K562 (cell line): ENCODE measurements around the gene IMPA2. TPM values are rescaled to one million over a fixed set of nuclear protein-coding genes. Genes with fewer than 3 reads are reported as not detected.
A peak's percentile ranks its signal among the peaks of the same experiment; 100 is the strongest.

ENCODE experiments used
- HDAC1 ChIP-seq, 2 experiments: fragments of 450-650 bp; IDR thresholded peaks; 2 replicates each; pipeline ENCODE4 v1.6.1; 2016 to 2017; ENCODE audit warnings: inconsistent platforms in 1 of 2, mild to moderate bottlenecking in 1 of 2, moderate library complexity in 1 of 2
- LEF1 ChIP-seq: fragments of 450-650 bp; IDR thresholded peaks from 2 replicates; pipeline ENCODE4 v1.6.1; 2016; ENCODE audit warnings: mild to moderate bottlenecking
- MEF2A ChIP-seq: IDR thresholded peaks from 2 replicates; pipeline ENCODE4 v1.6.1; 2011; ENCODE audit warnings: low read depth, mild to moderate bottlenecking, low read length, moderate library complexity; ENCODE audit not compliant: control insufficient read depth
- MXD1 ChIP-seq: fragments of 250-450 bp; sonication (Bioruptor Pico); IDR thresholded peaks from 2 replicates; pipeline ENCODE4 v1.8.0; 2021; ENCODE audit warnings: borderline replicate concordance, mild to moderate bottlenecking, moderate library complexity; ENCODE audit not compliant: poor library complexity, severe bottlenecking
- NBN ChIP-seq: fragments of 450-650 bp; IDR thresholded peaks from 2 replicates; pipeline ENCODE4 v1.6.1; 2016; ENCODE audit warnings: low read depth, mild to moderate bottlenecking
- NKRF ChIP-seq: fragments of 450-650 bp; IDR thresholded peaks from 2 replicates; pipeline ENCODE4 v1.6.1; 2016; ENCODE audit warnings: borderline replicate concordance
- RUNX1 ChIP-seq: sonication (generic); IDR thresholded peaks from 2 replicates; pipeline ENCODE4 v1.6.1; 2016; ENCODE audit warnings: antibody characterized with exemption, low read depth
- SMARCE1 ChIP-seq: fragments of 450-650 bp; IDR thresholded peaks from 2 replicates; pipeline ENCODE4 v1.7.1; 2016; ENCODE audit warnings: mild to moderate bottlenecking
- SNAPC5 ChIP-seq: fragments of 250-450 bp; sonication (Bioruptor Pico); IDR thresholded peaks from 2 replicates; pipeline ENCODE4 v1.8.0; 2021; ENCODE audit warnings: moderate library complexity, mild to moderate bottlenecking, inconsistent platforms
- TBL1XR1 ChIP-seq, 2 experiments: IDR thresholded peaks; 2 replicates each; pipeline ENCODE4 v1.6.1; 2012; ENCODE audit warnings: improper control_type of control experiment in 2 of 2, low read length in 2 of 2, mild to moderate bottlenecking in 1 of 2
- TOE1 ChIP-seq, 2 experiments: fragments of 450-650 bp in 1 of 2; sonication (generic) in 1 of 2; formaldehyde crosslinking in 1 of 2; IDR thresholded peaks; 2 replicates each; pipeline versions ENCODE4 v1.7.1 to v1.8.0; 2016 to 2022; ENCODE audit warnings: borderline replicate concordance in 2 of 2, mild to moderate bottlenecking in 2 of 2, antibody characterized with exemption in 1 of 2, inconsistent platforms in 1 of 2, low read depth in 1 of 2, missing genetic modification reagents in 1 of 2, moderate library complexity in 1 of 2
- ZBTB43 ChIP-seq: sonication (generic); formaldehyde crosslinking; IDR thresholded peaks from 2 replicates; pipeline ENCODE4 v1.8.0; 2023; ENCODE audit warnings: mild to moderate bottlenecking, missing genetic modification reagents
- ZNF318 ChIP-seq, 2 experiments: fragments of 450-650 bp; IDR thresholded peaks; 2 replicates each; pipeline ENCODE4 v1.6.1; 2016; ENCODE audit warnings: mild to moderate bottlenecking in 2 of 2, borderline replicate concordance in 1 of 2, low read depth in 1 of 2, moderate library complexity in 1 of 2
- ZNF507 ChIP-seq: conservative IDR thresholded peaks from 2 replicates; pipeline ENCODE4 v1.6.1; 2017; ENCODE audit warnings: missing genetic modification characterization, missing compliant biosample characterization
- ZSCAN32 ChIP-seq: fragments of 450-650 bp; formaldehyde crosslinking; IDR thresholded peaks from 2 replicates; pipeline ENCODE4 v1.4.0; 2020; ENCODE audit warnings: mild to moderate bottlenecking, moderate library complexity
- polyA plus RNA-seq, 8 experiments: library from polyadenylated mRNA; depleted of rRNA in 4 of 8; stranded (reverse) in 5 of 8; unstranded in 3 of 8; fragments of >200 nt; fragmentation: Nextera tagmentation in 2 of 8; fragmentation: Illumina TruSeq in 1 of 8; extraction: Ambion mirVana in 2 of 8; extraction: Trizol in 1 of 8; gene quantifications; 2 replicates each; pipeline versions ENCODE4 v1.2.1 to v1.2.3, GENCODE V29; 2011 to 2014; ENCODE audit warnings: inconsistent platforms in 1 of 8, missing spikeins in 1 of 8
- total RNA-seq, 7 experiments: library from RNA; depleted of rRNA in 6 of 7; stranded (reverse); fragments of >200 nt in 6 of 7; fragmentation: Illumina TruSeq in 2 of 7; extraction: Trizol in 2 of 7; gene quantifications; 2 replicates each; pipeline versions ENCODE4 v1.2.1 to v1.2.3, GENCODE V29; 2011 to 2021; ENCODE audit warnings: low replicate concordance in 1 of 7

Gene IMPA2
- total and polyA plus RNA-seq, 9 of the 15 experiments (the other 6 are each of a cell fraction or from before 2014, with no cell fraction given): 0.62 to 11.3 (median 5.7) TPM

GRCh38 chr18:11951390-11951851, 29.9 kb upstream of the IMPA2 start (continued):
- TF ChIP-seq TOE1 (IDR thresholded peaks at IDR 0.05; ENCODE audit: borderline replicate concordance): peak; percentile 38; the same call in 1 of the 2 replicates
- no peak for TF ChIP-seq TOE1 (CRISPR knock-in tag; IDR thresholded peaks at IDR 0.05; ENCODE audit: borderline replicate concordance, low read depth)
- TF ChIP-seq MXD1: no peak
- no peak for TF ChIP-seq MEF2A
- TF ChIP-seq HDAC1 (IDR thresholded peaks at IDR 0.05): peak in 1 of 2 experiments; percentile 76; a peak in 1 of 4 replicates
- TF ChIP-seq ZNF507 (tag): no peak
- TF ChIP-seq ZNF318 (IDR thresholded peaks at IDR 0.05; ENCODE audit: borderline replicate concordance in 1 of 2, low read depth in 1 of 2): 0 out of 4 replicates have a peak, but pooled peaks of 1 of the 2 experiments have one; percentile 29
- TF ChIP-seq ZSCAN32 (CRISPR knock-in tag): no peak
- TF ChIP-seq SNAPC5 (CRISPR knock-in tag): no peak
- TF ChIP-seq ZBTB43 (CRISPR knock-in tag): no peak
- TF ChIP-seq RUNX1: no peak
- 0 out of 2 replicates have a peak, but pooled peaks have one; percentile 40 for TF ChIP-seq NBN
- TF ChIP-seq TBL1XR1 (IDR thresholded peaks at IDR 0.05; ENCODE audit: low read length in 2 of 2): peak in 1 of 2 experiments; percentile 80; a peak in 1 of 4 replicates
- TF ChIP-seq NKRF: no peak
- TF ChIP-seq SMARCE1: peak; percentile 75
- TF ChIP-seq LEF1: peak; percentile 86
